H1 (cell line): ENCODE measurements around the gene NRROS. TPM values are rescaled to one million over a fixed set of nuclear protein-coding genes. Genes with fewer than 3 reads are reported as not detected.

Experiments used
- NRF1 ChIP-seq: IDR thresholded peaks from 2 replicates; pipeline ENCODE4 v1.6.1; 2011; ENCODE audit warnings: mild to moderate bottlenecking, low read depth, low read length, improper control_type of control experiment
- RFX5 ChIP-seq: IDR thresholded peaks from 2 replicates; pipeline ENCODE4 v1.6.1; 2011; ENCODE audit warnings: low read depth, low read length, improper control_type of control experiment, borderline replicate concordance
- polyA plus RNA-seq, 7 experiments: library from polyadenylated mRNA; depleted of rRNA in 3 of 7; stranded (reverse) in 5 of 7; unstranded in 2 of 7; fragments of >200 nt in 5 of 7; fragments of 200-250 nt in 2 of 7; gene quantifications; 1 replicate in 5 of 7; 2 replicates in 1 of 7; 4 replicates in 1 of 7; pipeline versions ENCODE4 v1.2.1 to v1.2.3, GENCODE V29; 2011 to 2013; ENCODE audit warnings: missing spikeins in 2 of 7, mixed read lengths in 2 of 7
- total RNA-seq: library from RNA; stranded (reverse); fragmentation: NEBNext Ultra II Directional; extraction: Animal tissue kit (Norgen Biotek cat#: 25700); gene quantifications from 2 replicates; pipeline ENCODE4 v1.2.1, GENCODE V29; 2021

Gene NRROS
- total and polyA plus RNA-seq, 2 of the 8 experiments (the other 6 are each of a cell fraction or from before 2014, with no cell fraction given): 5.3 to 7.3 TPM

GRCh38 chr3:196652961-196653795 is 13.7 kb downstream of the NRROS start (continued):
- TF ChIP-seq NRF1: no peak
- TF ChIP-seq RFX5: no peak
- TF ChIP-seq, all 59 proteins: peak for 0
